Measurements from ENCODE around the gene PDLIM1.
A peak's percentile ranks its signal among the peaks of the same experiment; 100 is the strongest.

The PDLIM1 gene

DNA sequence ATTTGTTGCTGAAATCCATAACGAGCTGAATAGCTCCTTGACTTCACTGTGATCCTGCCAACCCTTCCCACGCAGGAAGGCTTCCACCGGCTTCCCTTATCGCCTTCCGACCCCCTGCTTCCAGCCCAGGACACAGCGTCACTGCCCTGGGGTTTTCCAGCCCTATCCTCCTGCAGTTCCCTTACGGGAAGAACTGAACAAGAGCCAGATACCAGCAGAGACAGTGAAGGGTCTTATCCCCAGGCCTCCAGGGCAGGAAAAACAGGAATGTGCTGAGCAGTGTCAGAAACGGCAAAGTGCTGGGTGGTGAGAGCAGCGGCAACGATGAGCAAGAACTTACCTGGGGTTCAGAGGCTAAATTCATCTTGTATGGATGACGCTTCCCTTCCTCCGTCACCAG, 22.4 kb downstream of the PDLIM1 start:
- Histone ChIP-seq H3K27me3 (ENCODE audit: control insufficient read depth, insufficient read depth, low read length) (no peaks in the 10 kb centered on the region), H3K9me3 (ENCODE audit: control insufficient read depth, insufficient read depth, low read length) (no peaks in the 10 kb centered on the region), H3K9ac (ENCODE audit: low read depth, low read length) (no peak overlapping the region), H3K4me1 (ENCODE audit: control insufficient read depth, insufficient read depth, low read length) (peaks cover 10% of the 10 kb centered on the region), H3K4me3 (ENCODE audit: low read depth, low read length) (no peak overlapping the region), H3K36me3 (ENCODE audit: control insufficient read depth, insufficient read depth, low read length) (peaks cover 17% of the 10 kb centered on the region)

DNA sequence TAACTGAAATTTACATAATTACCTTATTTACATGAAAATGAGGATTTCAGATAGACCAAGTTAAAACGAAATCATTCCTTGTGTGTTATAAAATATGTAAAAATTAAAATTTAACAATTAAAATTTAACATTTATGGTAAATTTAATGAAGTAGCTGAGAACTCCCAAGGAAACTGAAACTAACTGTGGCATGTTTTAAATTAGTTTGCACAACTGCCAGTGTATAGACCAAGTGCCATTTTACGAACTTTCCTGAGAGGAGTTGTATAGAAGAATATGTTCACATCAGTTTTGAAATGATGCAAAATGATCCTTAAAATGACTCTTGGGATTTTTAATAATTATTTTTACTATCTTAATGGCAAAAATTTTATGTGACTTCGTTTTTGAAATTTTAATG, 23.6 kb downstream of the PDLIM1 start:
- H3K27me3 ChIP-seq (ENCODE audit: control insufficient read depth, insufficient read depth, low read length): no peaks in the 10 kb centered on the region
- H3K9me3 ChIP-seq (ENCODE audit: control insufficient read depth, insufficient read depth, low read length): no peaks in the 10 kb centered on the region
- no peak overlapping the region for H3K4me3 ChIP-seq (ENCODE audit: low read depth, low read length)
- peaks cover 22% of the 10 kb centered on the region for H3K36me3 ChIP-seq (ENCODE audit: control insufficient read depth, insufficient read depth, low read length)
- H3K4me1 ChIP-seq (ENCODE audit: control insufficient read depth, insufficient read depth, low read length): peaks cover 12% of the 10 kb centered on the region
- no peak overlapping the region for H3K9ac ChIP-seq (ENCODE audit: low read depth, low read length)

DNA sequence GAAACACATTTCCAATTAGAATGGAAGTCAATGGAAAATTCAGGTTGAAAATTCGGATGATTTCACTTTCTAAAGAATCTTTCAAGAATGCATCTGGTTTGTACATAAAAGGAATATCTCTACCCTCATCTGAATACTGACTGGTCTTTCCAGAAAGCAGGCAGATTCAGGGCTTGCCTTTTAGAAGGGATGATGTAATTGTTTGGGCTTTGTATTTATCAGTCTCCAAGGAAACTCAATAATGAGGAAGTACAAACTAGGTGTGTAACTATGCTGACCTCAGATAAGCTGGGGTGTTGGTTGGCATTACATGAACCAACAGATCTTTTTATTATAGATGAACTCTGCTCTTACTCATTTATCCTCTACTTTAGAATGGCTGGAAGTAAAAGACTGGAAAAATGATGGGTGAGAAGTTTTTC, 24.1 kb downstream of the PDLIM1 start:
- Histone ChIP-seq H3K4me3 (ENCODE audit: low read depth, low read length) (no peak overlapping the region), H3K4me1 (ENCODE audit: control insufficient read depth, insufficient read depth, low read length) (peaks cover 12% of the 10 kb centered on the region), H3K9me3 (ENCODE audit: control insufficient read depth, insufficient read depth, low read length) (no peaks in the 10 kb centered on the region), H3K27me3 (ENCODE audit: control insufficient read depth, insufficient read depth, low read length) (no peaks in the 10 kb centered on the region), H3K9ac (ENCODE audit: low read depth, low read length) (no peak overlapping the region), H3K36me3 (ENCODE audit: control insufficient read depth, insufficient read depth, low read length) (peaks cover 25% of the 10 kb centered on the region)

DNA sequence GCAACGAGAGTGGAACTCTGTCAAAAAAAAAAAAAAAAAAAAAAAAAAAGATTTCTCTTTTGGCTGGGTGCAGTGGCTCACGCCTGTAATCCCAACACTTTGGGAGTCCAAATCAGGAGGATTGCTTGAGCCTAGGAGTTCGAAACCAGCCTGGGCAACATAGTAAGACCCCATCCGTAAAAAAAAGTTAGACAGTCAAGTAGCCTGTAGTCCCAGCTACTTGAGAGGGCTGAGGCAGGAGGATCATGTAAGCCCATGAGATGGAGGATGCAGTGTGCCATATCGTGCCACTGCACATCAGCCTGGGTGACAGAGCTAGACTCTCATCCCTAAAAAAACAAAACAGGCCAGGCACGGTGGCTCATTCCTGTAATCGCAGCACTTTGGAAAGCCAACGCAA, 25.2 kb downstream of the PDLIM1 start:
- H3K27me3 ChIP-seq (ENCODE audit: control insufficient read depth, insufficient read depth, low read length): no peaks in the 10 kb centered on the region
- H3K4me3 ChIP-seq (ENCODE audit: low read depth, low read length): no peak overlapping the region
- H3K4me1 ChIP-seq (ENCODE audit: control insufficient read depth, insufficient read depth, low read length): peaks cover 12% of the 10 kb centered on the region
- H3K9ac ChIP-seq (ENCODE audit: low read depth, low read length): no peak overlapping the region
- H3K36me3 ChIP-seq (ENCODE audit: control insufficient read depth, insufficient read depth, low read length): peaks cover 31% of the 10 kb centered on the region
- no peaks in the 10 kb centered on the region for H3K9me3 ChIP-seq (ENCODE audit: control insufficient read depth, insufficient read depth, low read length)

DNA sequence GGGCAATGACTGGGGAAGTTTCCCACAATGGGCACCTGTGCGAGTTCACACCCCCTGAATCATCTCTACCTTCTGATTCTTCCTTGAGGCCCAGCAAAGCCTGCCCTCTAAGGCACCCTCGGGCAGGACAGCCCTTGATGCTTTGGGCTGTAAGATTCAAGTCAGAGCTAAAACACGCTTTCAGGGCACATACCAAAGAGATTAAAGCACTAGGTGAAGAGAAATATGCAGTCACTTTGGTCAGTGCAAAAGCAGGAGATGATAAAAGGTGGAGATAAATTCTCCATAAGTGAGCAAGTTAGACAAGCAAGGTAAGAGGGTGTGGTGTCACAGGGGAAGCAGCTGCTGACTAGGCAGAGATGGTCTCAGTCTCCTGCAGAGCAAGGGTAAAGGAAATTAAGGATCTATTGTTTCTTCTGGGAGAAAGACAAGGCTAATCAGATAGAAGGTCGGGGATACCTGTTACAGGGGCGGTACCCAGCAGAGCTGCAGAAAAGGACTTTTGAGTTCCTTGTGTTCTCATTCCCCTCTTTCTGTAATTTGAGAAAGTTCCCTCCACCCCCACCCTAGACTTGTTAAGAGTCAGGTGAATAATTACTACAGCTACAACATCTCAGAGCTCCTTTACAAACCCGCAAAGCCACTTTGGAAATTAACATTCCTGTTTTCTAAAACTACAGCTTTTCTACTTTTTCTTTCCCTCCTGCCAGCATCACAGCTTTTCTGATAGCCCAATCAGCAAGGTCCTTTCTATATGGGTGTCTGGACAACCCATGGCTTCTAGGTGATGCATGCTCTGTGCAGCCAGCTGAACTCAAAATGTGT, 26.4 kb downstream of the PDLIM1 start:
- Histone ChIP-seq H3K9ac (ENCODE audit: low read depth, low read length) (no peak overlapping the region), H3K9me3 (ENCODE audit: control insufficient read depth, insufficient read depth, low read length) (no peaks in the 10 kb centered on the region), H3K27me3 (ENCODE audit: control insufficient read depth, insufficient read depth, low read length) (no peaks in the 10 kb centered on the region), H3K4me3 (ENCODE audit: low read depth, low read length) (peak overlapping the region; percentile 2), H3K36me3 (ENCODE audit: control insufficient read depth, insufficient read depth, low read length) (peaks cover 42% of the 10 kb centered on the region), H3K4me1 (ENCODE audit: control insufficient read depth, insufficient read depth, low read length) (peaks cover 12% of the 10 kb centered on the region)

DNA sequence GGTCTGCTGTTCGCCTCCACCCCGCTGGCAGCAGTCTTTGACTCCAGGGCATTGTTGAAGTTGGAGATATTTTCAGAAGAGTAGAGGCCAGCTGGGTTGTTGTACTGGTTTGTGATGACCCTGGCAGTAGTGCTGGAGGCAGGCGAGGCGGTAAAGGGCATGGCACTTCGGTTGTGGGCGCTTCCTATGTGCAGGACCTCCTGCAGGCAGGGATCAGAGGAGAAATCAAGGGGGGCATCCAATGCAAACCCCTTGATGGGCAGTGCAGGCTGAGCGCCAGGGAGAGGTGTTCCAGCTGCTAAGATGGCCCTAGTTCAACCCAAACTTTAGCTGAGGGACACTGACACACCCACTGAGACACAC, 27.0 kb downstream of the PDLIM1 start:
- Histone ChIP-seq H3K4me3 (ENCODE audit: low read depth, low read length) (peak overlapping the region; percentile 2), H3K4me1 (ENCODE audit: control insufficient read depth, insufficient read depth, low read length) (peaks cover 12% of the 10 kb centered on the region), H3K9ac (ENCODE audit: low read depth, low read length) (no peak overlapping the region), H3K9me3 (ENCODE audit: control insufficient read depth, insufficient read depth, low read length) (no peaks in the 10 kb centered on the region), H3K27me3 (ENCODE audit: control insufficient read depth, insufficient read depth, low read length) (no peaks in the 10 kb centered on the region), H3K36me3 (ENCODE audit: control insufficient read depth, insufficient read depth, low read length) (peaks cover 45% of the 10 kb centered on the region)

DNA sequence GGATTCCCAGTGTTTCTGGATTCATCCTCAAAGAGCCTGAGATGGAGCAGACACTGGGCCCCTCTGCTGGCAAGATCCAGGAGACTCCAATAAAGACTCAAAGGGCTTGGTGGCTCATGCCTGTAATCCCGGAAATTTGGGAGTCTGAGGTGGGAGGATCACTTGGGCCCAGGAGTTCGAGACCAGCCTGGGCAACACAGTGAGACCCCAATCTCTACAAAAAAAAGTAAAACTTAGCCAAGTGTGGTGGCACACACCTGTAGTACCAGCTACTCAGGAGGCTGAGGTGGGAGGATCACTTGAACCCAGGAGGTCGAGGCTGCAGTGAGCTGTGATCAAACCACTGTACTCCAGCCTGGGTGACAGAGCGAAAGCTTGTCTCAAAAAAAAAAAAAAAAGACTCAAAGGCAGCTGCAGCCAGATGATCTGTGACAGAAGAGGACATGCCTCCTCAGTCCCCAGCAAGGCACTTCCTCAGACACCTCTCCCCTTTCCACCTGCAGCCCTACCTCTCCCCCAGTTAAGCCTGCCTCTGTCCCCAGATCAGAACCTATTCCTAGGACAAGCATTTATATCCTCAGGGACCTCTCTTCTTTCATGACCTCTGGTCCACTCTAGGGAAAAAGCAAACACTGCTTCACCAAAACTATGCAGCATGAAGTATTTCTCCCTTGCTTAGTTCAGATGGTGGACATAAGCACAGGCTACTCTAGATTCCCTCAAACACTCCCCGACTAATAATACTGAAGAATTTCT, 27.9 kb downstream of the PDLIM1 start:
- Histone ChIP-seq H3K9ac (ENCODE audit: low read depth, low read length) (no peak overlapping the region), H3K36me3 (ENCODE audit: control insufficient read depth, insufficient read depth, low read length) (peaks cover 41% of the 10 kb centered on the region), H3K4me3 (ENCODE audit: low read depth, low read length) (no peak overlapping the region), H3K4me1 (ENCODE audit: control insufficient read depth, insufficient read depth, low read length) (peaks cover 12% of the 10 kb centered on the region), H3K9me3 (ENCODE audit: control insufficient read depth, insufficient read depth, low read length) (no peaks in the 10 kb centered on the region), H3K27me3 (ENCODE audit: control insufficient read depth, insufficient read depth, low read length) (no peaks in the 10 kb centered on the region)

DNA sequence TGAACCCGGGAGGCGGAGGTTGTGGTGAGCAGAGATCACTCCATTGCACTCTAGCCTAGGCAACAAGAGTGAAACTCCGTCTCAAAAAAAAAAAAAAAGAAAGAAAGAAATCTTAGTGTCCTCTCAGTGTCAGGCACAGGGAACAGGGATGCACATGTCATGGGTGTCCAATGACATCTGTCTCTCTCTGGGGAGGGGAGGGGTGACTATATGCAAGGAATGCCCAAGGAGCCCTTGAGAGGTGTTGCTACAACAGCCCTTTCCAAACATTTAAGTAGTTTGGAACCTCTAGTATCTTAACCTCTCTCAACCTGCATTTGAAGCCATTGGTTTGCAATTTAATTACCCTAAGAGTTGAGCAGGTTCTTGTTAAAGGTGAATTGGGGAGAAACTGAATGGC, 28.9 kb downstream of the PDLIM1 start:
- H3K4me1 ChIP-seq (ENCODE audit: control insufficient read depth, insufficient read depth, low read length): peaks cover 12% of the 10 kb centered on the region

DNA sequence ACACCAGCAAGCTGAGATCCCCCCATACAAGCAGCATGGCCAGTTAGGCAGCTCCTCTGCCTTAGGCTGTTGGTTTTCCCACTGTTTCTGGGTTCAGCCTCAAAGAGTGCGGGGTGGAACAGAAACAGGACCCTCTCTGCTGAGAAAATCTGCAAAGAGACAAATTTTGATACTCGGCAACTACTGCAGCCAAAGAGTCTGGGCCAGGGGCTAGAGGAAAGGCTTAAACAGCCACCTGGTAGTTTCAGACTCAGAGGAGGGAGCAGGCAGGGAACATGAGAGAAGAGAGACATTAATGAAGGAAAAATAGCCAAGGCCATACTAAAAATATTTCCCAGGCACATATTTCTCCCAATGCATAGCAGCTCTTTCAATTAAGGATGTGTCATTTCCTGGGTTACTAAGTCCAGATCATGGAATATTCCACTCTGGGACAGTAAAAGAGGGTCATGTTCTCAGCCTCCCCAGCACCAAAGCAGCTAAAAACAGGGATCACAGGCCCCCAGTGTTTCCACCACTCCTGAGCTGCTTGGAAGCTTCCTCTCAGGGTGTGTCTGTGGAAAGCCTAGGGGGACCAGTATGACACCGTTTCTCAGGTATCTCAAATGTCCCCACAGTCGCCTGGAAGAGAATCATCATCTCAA, 29.8 kb downstream of the PDLIM1 start:
- Histone ChIP-seq H3K9ac (ENCODE audit: low read depth, low read length) (no peak overlapping the region), H3K4me3 (ENCODE audit: low read depth, low read length) (no peak overlapping the region)

More for the DNA sequence above, 28.9 kb downstream of the PDLIM1 start:
- Histone ChIP-seq H3K27me3 (ENCODE audit: control insufficient read depth, insufficient read depth, low read length) (no peaks in the 10 kb centered on the region), H3K4me3 (ENCODE audit: low read depth, low read length) (no peak overlapping the region), H3K36me3 (ENCODE audit: control insufficient read depth, insufficient read depth, low read length) (peaks cover 46% of the 10 kb centered on the region), H3K9ac (ENCODE audit: low read depth, low read length) (no peak overlapping the region), H3K9me3 (ENCODE audit: control insufficient read depth, insufficient read depth, low read length) (no peaks in the 10 kb centered on the region)

DNA sequence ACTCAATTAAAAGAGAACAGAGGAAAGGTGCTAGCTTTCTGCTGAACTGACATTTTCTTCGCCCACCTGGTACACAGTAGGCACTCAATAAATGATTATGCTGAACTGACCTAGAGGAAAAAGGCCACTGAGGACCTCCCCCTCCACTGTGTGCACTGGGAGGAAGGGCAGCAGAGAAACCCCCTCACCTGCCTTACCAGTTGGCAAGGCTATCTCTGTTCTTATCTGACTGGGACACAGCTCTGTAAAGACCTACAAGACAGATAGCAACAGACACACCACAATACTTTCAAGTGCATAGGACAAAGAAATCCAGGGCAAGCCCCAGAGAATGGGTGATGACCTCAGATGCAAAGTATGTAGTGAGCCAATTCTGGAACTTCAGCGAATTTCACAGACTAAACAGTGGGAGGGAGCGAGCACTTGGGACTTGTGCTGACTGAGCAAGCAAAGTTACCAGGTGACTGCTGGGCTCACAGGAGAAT, 30.4 kb downstream of the PDLIM1 start:
- Histone ChIP-seq H3K9ac (ENCODE audit: low read depth, low read length) (no peak overlapping the region), H3K27me3 (ENCODE audit: control insufficient read depth, insufficient read depth, low read length) (no peaks in the 10 kb centered on the region), H3K36me3 (ENCODE audit: control insufficient read depth, insufficient read depth, low read length) (peaks cover 46% of the 10 kb centered on the region), H3K4me3 (ENCODE audit: low read depth, low read length) (no peak overlapping the region), H3K4me1 (ENCODE audit: control insufficient read depth, insufficient read depth, low read length) (peaks cover 12% of the 10 kb centered on the region), H3K9me3 (ENCODE audit: control insufficient read depth, insufficient read depth, low read length) (no peaks in the 10 kb centered on the region)

More for the DNA sequence above, 29.8 kb downstream of the PDLIM1 start:
- Histone ChIP-seq H3K4me1 (ENCODE audit: control insufficient read depth, insufficient read depth, low read length) (peaks cover 12% of the 10 kb centered on the region), H3K9me3 (ENCODE audit: control insufficient read depth, insufficient read depth, low read length) (no peaks in the 10 kb centered on the region), H3K27me3 (ENCODE audit: control insufficient read depth, insufficient read depth, low read length) (no peaks in the 10 kb centered on the region), H3K36me3 (ENCODE audit: control insufficient read depth, insufficient read depth, low read length) (peaks cover 46% of the 10 kb centered on the region)

DNA sequence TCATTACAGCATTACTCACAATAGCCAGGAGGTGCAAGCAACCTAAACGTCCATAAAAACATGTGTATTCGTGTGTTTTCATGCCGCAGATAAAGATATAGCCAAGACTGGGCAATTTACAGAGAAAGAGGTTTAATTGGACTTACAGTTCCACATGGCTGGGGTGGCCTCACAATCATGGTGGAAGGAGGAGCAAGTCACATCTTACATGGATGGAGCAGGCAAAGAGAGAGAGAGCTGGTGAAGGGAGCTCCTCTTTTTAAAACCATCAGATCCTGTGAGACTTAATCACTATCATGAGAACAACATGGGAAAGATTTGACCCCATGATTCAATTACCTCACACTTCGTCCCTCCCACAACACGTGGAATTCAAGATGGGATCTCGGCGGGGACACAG, 33.0 kb downstream of the PDLIM1 start:
- Histone ChIP-seq H3K27me3 (ENCODE audit: control insufficient read depth, insufficient read depth, low read length) (no peaks in the 10 kb centered on the region), H3K36me3 (ENCODE audit: control insufficient read depth, insufficient read depth, low read length) (peaks cover 37% of the 10 kb centered on the region), H3K4me1 (ENCODE audit: control insufficient read depth, insufficient read depth, low read length) (no peaks in the 10 kb centered on the region)

More for the DNA sequence above, 33.0 kb downstream of the PDLIM1 start:
- Histone ChIP-seq H3K4me3 (ENCODE audit: low read depth, low read length) (no peak overlapping the region), H3K9me3 (ENCODE audit: control insufficient read depth, insufficient read depth, low read length) (no peaks in the 10 kb centered on the region), H3K9ac (ENCODE audit: low read depth, low read length) (no peak overlapping the region)
